SK-N-SH treated with all-trans-retinoic acid at 6 μM for 48 hours (cell line): ENCODE results near the gene FAM228B.

Experiments
- ATAC-seq: fragments of 200-7000 bp; cut with Tn5 transposase; 3 replicates; pipeline ENCODE4 v1.9.1; 2020; ENCODE audit warnings: mild to moderate bottlenecking, moderate library complexity
- ARNTL ChIP-seq: fragments of 450-650 bp; formaldehyde crosslinking; IDR thresholded peaks from 2 replicates; pipeline ENCODE4 v1.5.0; 2020; ENCODE audit warnings: low read depth, mild to moderate bottlenecking, moderate library complexity, borderline replicate concordance
- ESRRG ChIP-seq: fragments of 250-450 bp; sonication (Bioruptor Pico); IDR thresholded peaks from 2 replicates; pipeline ENCODE4 v1.6.1; 2021; ENCODE audit warnings: mild to moderate bottlenecking
- GLIS3 ChIP-seq: fragments of 250-450 bp; sonication (Bioruptor Pico); IDR thresholded peaks from 2 replicates; pipeline ENCODE4 v1.5.0; 2020; ENCODE audit warnings: mild to moderate bottlenecking, moderate library complexity
- ISL1 ChIP-seq: fragments of 250-450 bp; sonication (Bioruptor Pico); IDR thresholded peaks from 2 replicates; pipeline ENCODE4 v2.1.2; 2022; ENCODE audit warnings: mild to moderate bottlenecking, moderate library complexity
- OSR1 ChIP-seq: fragments of 250-450 bp; sonication (Bioruptor Pico); IDR thresholded peaks from 2 replicates; pipeline ENCODE4 v1.8.0; 2022; ENCODE audit warnings: moderate library complexity, mild to moderate bottlenecking, inconsistent platforms
- PPARA ChIP-seq: fragments of 250-450 bp; sonication (Bioruptor Pico); IDR thresholded peaks from 2 replicates; pipeline ENCODE4 v1.5.0; 2020; ENCODE audit warnings: mild to moderate bottlenecking, borderline replicate concordance
- RARB ChIP-seq: fragments of 250-450 bp; sonication (Bioruptor Pico); IDR thresholded peaks from 2 replicates; pipeline ENCODE4 v1.8.0; 2021; ENCODE audit warnings: mild to moderate bottlenecking, moderate library complexity
- TSHZ2 ChIP-seq: fragments of 250-450 bp; sonication (Bioruptor Pico); IDR thresholded peaks from 2 replicates; pipeline ENCODE4 v1.5.0; 2020; ENCODE audit warnings: mild to moderate bottlenecking, moderate library complexity
- ZC3H10 ChIP-seq: fragments of 250-450 bp; sonication (Bioruptor Pico); IDR thresholded peaks from 2 replicates; pipeline ENCODE4 v1.5.1; 2021; ENCODE audit warnings: mild to moderate bottlenecking, moderate library complexity
- ZFP30 ChIP-seq: fragments of 450-650 bp; formaldehyde crosslinking; IDR thresholded peaks from 2 replicates; pipeline ENCODE4 v1.5.0; 2022; ENCODE audit warnings: mild to moderate bottlenecking, moderate library complexity
- ZNF565 ChIP-seq: fragments of 450-650 bp; formaldehyde crosslinking; conservative IDR thresholded peaks from 2 replicates; pipeline ENCODE4 v1.5.0; 2020; ENCODE audit warnings: low read depth, mild to moderate bottlenecking, moderate library complexity
- ZNF70 ChIP-seq: fragments of 450-650 bp; formaldehyde crosslinking; IDR thresholded peaks from 2 replicates; pipeline ENCODE4 v1.5.0; 2020; ENCODE audit warnings: mild to moderate bottlenecking, moderate library complexity
- TF ChIP-seq, protein P1 (sequence below): fragments of 250-450 bp; sonication (Bioruptor Pico); IDR thresholded peaks from 2 replicates; pipeline ENCODE4 v1.8.0; 2020; ENCODE audit warnings: mild to moderate bottlenecking, moderate library complexity, borderline replicate concordance
- TF ChIP-seq, protein P2 (sequence below): fragments of 250-450 bp; sonication (Bioruptor Pico); IDR thresholded peaks from 2 replicates; pipeline ENCODE4 v1.5.1; 2020; ENCODE audit warnings: low read depth, mild to moderate bottlenecking, moderate library complexity

Gene FAM228B

GRCh38 chr2:24199968-24200590 lies 76.8 kb downstream of the FAM228B start:
- no peak for TF ChIP-seq ZC3H10 (CRISPR knock-in tag)
- TF ChIP-seq ISL1 (CRISPR knock-in tag), result no peak
- TF ChIP-seq, protein P1, sequence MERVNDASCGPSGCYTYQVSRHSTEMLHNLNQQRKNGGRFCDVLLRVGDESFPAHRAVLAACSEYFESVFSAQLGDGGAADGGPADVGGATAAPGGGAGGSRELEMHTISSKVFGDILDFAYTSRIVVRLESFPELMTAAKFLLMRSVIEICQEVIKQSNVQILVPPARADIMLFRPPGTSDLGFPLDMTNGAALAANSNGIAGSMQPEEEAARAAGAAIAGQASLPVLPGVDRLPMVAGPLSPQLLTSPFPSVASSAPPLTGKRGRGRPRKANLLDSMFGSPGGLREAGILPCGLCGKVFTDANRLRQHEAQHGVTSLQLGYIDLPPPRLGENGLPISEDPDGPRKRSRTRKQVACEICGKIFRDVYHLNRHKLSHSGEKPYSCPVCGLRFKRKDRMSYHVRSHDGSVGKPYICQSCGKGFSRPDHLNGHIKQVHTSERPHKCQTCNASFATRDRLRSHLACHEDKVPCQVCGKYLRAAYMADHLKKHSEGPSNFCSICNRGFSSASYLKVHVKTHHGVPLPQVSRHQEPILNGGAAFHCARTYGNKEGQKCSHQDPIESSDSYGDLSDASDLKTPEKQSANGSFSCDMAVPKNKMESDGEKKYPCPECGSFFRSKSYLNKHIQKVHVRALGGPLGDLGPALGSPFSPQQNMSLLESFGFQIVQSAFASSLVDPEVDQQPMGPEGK (CRISPR knock-in tag), result no peak
- TF ChIP-seq ESRRG (CRISPR knock-in tag), result no peak
- no peak; the same call in 2 of the 3 replicates for ATAC-seq

- TF ChIP-seq, protein P1 (CRISPR knock-in tag), result no peak
- TF ChIP-seq GLIS3 (CRISPR knock-in tag) (no peak), ZFP30 (CRISPR knock-in tag) (no peak), RARB (no peak), ZNF70 (CRISPR knock-in tag) (no peak), TSHZ2 (CRISPR knock-in tag) (no peak), ZNF565 (CRISPR knock-in tag) (no peak)
- ATAC-seq, result no peak
These were observed 77.5 kb downstream of the FAM228B start for GRCh38 chr2:24200799-24201198.

- ATAC-seq, result no peak
- TF ChIP-seq TSHZ2 (CRISPR knock-in tag) (no peak), OSR1 (no peak), RARB (no peak), ARNTL (no peak), PPARA (CRISPR knock-in tag) (no peak), ZNF70 (CRISPR knock-in tag) (no peak)
- TF ChIP-seq, protein P1 (CRISPR knock-in tag), result no peak
- TF ChIP-seq, protein P2, sequence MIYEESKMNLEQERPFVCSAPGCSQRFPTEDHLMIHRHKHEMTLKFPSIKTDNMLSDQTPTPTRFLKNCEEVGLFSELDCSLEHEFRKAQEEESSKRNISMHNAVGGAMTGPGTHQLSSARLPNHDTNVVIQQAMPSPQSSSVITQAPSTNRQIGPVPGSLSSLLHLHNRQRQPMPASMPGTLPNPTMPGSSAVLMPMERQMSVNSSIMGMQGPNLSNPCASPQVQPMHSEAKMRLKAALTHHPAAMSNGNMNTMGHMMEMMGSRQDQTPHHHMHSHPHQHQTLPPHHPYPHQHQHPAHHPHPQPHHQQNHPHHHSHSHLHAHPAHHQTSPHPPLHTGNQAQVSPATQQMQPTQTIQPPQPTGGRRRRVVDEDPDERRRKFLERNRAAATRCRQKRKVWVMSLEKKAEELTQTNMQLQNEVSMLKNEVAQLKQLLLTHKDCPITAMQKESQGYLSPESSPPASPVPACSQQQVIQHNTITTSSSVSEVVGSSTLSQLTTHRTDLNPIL (CRISPR knock-in tag), result no peak
These were observed 79.9 kb downstream of the FAM228B start for GRCh38 chr2:24203029-24203786.
